HG03025 (cell line): Measurements from ENCODE around the gene PEX6.
"Not testable (repeated sequence)": the region's sequence is repeated elsewhere in the genome, so short reads cannot be mapped to it uniquely, and the experiment has no call there.

ENCODE experiments used
- ATAC-seq: cut with Tn5 transposase; IDR thresholded peaks from one replicate; pipeline ENCODE4 v1.9.1; 2021; ENCODE audit warnings: mild to moderate bottlenecking, moderate library complexity; ENCODE audit not compliant: unreplicated experiment, low FRiP score

Gene PEX6

DNA sequence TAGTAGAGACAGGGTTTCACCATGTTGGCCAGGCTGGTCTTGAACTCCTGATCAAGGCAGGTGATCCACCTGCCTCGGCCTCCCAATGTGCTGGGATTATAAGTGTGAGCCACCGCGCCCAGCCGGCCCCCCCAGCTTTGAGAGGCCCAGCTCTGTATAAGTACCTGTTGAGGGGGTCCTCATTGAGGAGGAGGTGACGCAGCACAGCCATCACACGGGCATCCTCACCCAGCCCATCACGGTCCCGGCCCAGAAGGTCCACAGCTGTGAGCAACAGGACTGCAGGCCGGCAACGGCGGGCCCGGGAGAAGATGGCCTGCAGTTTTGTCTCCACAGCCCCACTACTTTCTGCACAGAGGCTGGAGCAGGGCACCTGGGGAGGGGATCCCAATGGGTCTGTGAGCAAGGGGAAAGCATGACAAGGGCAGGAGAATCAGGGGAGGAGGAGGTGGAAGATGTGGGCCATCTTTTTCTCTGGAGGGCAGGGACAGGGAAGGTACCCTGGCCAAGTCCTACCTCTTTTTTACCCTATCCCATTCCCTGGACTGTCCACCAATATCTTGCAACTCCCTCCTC lies 10.8 kb downstream of the PEX6 start:
- no peak for ATAC-seq

GRCh38 chr6:42967228-42967627 lies 11.8 kb downstream of the PEX6 start:
- no peak for ATAC-seq

DNA sequence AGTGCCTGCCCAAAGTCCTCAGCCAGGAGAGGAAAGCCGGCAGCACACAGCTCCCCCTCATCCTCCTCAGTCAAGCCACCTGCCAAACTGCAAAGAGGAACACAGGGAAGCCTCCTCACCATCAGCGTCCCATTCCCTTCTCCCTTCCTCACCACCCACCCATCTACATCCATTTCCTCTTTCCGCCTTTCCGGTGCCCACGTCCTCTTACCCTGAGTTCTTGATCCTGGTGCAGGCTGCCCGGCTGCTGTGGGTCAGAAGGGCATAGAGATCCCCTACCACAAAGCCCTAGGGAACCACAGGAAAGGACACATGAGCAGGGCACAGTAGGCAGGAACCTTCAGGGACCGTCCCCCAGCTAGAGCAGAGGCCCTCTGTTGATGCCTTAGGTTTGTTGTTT lies 12.4 kb downstream of the PEX6 start:
- no peak for ATAC-seq

DNA sequence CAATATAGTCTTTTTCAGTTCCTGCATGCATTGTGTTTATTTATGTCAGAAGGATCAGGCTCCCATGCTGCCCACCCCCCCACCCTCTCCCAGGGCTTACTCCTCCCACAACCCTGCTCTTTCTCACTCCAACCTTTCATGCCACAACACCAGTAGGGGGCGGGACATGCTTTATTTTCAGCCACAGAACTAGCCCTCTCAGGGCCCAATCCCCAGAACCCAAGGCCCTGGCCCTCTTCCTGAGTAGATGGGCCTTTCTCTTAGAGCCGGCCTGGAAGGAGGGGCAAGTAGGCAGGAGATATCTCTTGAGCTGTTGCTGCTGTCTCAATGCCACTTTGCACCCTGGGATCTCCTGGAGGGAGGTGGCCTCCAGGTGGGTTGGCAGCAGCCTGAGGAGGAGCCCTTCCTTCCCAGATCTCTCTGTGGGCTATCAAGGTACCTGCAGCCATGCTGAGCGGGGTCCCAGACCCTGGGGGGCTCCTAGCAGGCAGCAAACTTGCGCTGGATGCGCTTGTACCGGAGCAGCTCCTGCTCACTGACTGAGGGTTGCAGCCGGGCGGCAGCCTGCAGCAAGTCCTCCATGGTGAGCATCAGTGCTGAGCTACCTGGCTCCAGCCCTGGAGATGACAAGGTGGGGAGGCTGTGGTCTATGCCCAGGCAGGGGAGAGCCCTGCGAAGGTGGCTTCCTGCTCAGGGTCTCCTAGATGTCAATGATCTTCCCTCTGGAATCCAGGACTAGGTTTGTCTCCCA lies 15.0 kb downstream of the PEX6 start:
- no peak for ATAC-seq

GRCh38 chr6:42963179-42963854 lies 15.7 kb downstream of the PEX6 start:
- ATAC-seq = no peak

DNA sequence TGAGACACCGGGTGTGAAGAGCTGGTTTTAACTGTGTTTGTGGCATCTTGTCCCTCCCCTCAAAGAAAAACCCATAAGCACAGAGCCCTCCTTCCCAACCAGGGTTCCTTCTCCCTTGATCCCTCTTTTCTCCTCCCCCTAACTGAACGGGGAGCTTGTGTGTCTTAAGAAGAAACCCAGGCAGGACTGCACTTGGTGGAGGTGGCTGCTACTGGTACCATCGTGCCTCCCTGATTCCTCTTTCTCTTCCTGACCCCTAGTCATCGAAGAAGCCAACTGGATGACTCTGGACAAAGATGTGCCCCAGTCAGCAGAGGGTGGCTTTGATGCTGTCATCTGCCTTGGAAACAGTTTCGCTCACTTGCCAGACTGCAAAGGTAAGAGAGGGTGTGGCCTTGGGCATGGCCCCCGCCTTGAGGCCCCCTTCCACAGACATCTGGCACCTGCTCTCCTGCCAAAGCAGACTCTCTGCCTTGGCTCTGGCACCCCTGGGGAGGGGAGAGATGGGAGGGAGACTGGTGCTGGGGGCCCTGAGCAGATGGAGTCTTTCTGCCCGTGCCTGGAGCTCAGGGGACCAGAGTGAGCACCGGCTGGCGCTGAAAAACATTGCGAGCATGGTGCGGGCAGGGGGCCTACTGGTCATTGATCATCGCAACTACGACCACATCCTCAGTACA lies 16.3 kb downstream of the PEX6 start:
- ATAC-seq = no peak

DNA sequence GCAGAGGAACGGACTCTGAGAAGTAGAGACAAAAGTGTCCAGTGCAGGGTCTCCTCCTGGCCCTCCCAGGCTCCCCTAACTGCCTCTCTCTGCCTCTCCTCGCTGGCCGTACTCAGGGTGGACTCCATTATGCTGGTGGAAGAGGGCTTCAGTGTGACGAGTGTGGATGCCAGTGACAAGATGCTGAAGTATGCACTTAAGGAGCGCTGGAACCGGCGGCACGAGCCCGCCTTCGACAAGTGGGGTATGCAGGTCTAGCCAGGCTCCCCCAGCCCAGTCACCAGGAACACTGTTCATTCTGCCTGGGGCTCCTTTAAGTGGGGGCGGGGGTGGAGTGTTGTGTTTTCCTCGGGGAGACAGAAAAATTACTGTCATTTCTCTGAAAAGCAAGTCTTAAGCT lies 16.9 kb downstream of the PEX6 start:
- no peak for ATAC-seq

- no peak for ATAC-seq
These were observed 17.9 kb downstream of the PEX6 start for GRCh38 chr6:42961020-42961470.

DNA sequence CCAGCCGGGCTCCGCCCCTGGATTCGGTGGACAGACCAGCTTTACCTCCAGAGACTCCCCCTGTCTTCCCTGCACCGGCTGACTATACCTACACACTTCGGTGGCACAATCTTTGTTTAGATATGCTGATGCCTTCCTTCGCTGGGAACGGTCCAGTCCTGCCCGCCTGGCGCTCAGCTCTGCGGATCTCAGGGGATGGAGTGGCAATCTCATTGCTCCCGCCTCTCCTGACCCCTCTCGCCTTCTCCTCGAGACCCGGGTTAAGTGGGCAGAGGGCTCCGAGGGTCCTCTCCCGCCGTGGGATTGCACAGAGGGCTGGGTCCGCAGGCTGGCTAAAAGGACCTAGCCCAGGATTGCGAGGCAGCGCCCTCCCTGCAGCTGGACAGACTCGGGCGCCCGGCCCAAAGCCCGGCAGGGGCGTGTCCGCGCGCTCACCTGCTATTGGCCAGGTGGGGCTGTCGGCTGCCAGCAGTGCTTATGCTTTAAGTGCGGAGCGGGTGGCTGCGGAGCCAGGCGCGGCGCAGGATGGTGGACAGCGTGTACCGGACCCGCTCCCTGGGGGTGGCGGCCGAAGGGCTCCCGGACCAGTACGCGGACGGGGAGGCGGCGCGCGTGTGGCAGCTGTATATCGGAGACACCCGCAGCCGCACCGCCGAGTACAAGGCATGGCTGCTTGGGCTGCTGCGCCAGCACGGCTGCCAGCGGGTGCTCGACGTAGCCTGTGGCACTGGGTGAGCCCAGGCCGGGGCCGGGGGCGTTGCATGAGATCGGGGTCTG lies 18.6 kb downstream of the PEX6 start, which contains the start of gene GNMT:
Gene GNMT (plus strand): TSS at position 512 of the 777 bp plus-strand sequence. CDS start 14 bp downstream, at position 526.
- no peak for ATAC-seq

DNA sequence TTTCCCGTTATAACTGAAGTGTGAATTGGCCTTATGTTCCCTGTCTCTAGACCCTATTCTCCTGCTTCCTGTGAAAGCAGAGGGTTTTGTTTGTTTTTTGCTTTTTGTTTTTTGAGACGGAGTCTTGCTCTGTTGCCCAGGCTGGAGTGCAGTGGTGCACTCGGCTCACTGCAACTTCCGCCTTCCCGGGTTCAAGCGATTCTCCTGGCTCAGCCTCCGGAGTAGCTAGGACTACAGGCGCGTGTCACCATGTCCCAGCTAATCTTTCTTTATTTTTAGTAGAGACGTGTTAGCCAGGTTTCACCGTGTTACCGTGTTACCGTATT lies 19.1 kb downstream of the PEX6 start:
- ATAC-seq = no peak

GRCh38 chr6:42958125-42958524 lies 20.9 kb downstream of the PEX6 start:
- no peak for ATAC-seq

DNA sequence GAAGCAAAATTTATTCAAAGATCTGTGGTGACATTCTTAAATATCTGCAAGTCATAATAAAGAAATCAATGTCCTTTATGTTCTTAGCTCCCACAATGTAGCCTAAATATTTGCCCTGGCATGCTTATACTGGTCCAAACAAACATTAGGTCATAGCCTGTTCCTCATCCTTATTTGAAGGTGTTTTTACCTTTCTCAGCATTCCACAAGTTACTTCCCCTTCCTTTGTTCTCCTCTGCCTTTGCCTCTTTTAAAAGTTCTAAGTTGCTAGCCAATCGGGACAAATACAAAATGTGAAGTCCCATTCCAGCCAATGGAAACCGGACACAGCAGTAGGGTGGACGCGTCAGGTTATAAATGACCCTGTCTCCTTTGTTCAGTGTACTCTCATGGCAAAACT lies 24.6 kb downstream of the PEX6 start:
- ATAC-seq = not testable (repeated sequence)

GRCh38 chr6:42952389-42952788 lies 26.6 kb downstream of the PEX6 start:
- ATAC-seq = no peak

- no peak for ATAC-seq
These were observed 31.0 kb downstream of the PEX6 start for GRCh38 chr6:42947950-42948349.

- ATAC-seq = no peak
These were observed 36.5 kb downstream of the PEX6 start for GRCh38 chr6:42942444-42942843.

DNA sequence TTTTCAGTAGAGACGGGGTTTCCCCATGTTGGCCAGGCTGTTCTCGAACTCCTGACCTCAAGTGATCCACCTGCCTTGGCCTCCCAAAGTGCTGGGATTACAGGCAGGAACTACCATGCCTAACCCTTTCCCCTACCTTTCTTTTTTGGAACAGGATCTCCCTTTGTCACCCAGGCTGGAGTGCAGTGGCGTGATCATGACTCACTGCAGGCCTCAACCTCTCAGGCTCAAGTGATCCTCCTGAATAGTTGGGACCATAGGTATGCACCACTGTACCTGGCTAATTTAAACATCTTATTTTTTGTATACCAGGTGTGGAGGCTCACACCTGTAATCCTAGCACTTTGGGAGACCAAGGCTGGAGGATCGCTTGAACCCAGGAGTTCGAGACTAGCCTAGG lies 37.6 kb downstream of the PEX6 start:
- ATAC-seq = not testable (repeated sequence)

DNA sequence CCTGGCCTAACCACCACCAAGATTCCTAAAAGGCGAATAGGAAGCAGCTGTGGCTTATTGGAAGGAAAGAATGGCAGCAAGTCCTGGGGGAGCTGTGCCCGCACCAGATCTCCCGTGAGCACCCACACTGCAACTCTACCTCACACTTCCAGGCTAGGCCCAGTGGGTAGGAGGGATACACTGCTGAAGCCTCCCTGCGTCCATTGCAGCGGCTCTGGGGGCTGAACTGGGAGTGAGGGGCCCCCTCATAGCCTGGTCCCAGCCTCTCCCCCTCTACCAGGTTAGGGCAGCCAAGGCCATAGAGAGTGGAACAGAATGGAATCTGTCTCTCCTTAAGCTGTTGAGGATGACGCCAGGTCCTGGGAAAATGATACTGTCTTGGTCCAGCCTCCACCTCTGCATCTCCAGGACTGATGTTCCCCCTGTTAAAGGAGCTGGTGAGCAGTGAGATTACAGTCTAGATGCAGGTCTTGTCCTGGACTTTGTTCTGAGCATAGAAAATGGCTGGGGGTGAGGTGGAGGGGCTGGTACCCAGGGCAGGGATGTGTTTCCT lies 38.4 kb downstream of the PEX6 start:
- ATAC-seq = no peak

GRCh38 chr6:42939810-42940167 lies 39.2 kb downstream of the PEX6 start:
- no peak for ATAC-seq

DNA sequence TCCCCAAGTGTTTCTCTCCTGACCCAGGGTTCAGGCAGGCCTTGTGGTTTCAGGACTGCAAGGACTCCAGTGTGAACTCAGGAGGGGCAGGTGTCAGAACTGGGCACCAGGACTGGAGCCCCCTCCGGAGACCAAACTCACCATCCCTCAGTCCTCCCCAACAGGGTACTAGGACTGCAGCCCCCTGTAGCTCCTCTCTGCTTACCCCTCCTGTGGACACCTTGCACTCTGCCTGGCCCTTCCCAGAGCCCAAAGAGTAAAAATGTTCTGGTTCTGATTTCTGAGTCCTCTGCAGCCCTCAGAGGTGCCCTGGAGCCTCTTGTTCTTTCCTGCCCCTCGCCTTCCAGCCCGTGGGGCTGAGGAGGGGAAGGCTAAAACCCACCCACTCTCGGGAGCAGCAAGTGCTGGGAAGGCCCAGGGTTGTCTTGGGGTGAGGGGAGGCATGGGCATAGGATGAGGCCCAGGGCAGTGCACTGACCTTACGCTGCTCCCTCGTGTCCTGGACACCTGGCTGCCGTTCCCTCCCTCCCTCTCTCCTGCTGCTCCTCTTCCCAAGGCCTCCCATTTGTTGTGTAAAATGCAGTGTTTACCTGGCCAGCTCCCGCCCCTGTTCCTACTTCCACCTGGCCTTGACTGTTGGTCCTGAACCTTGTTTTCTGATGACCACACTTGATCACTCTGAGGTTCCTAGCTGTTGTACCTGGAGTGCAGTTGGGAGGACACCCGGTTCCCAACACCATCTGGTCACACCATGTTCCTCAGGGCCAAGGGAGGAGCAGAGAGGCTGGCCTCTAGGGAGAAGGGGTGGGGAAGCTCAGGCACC lies 39.8 kb downstream of the PEX6 start:
- no peak for ATAC-seq
